ENCODE measurements around the gene GDF7. TPM values are rescaled to one million over a fixed set of nuclear protein-coding genes. Genes with fewer than 3 reads are reported as not detected.

Gene GDF7
- total RNA-seq, 1 experiment from 2014 or later, result 0.04 TPM

GRCh38 chr2:20621366-20622295 lies 45.3 kb upstream of the GDF7 start:
- H3K79me1 ChIP-seq (ENCODE audit: insufficient read depth, low read depth, low read length, poor library complexity, severe bottlenecking), result no peaks in the 10 kb centered on the region
- H2BK20ac ChIP-seq (ENCODE audit: low read depth, low read length, poor library complexity, severe bottlenecking), result no peak overlapping the region
- WGBS (ENCODE audit: extremely low coverage, insufficient read length, low lambda C conversion rate), result no CpG with 5 or more reads among the region's 12 CpGs
- H3K27ac ChIP-seq (ENCODE audit: insufficient read length, low read depth, low read length), result no peak overlapping the region
- H2AFZ ChIP-seq (ENCODE audit: low read length), result no peak overlapping the region
- no peak overlapping the region for H3K4me2 ChIP-seq (ENCODE audit: insufficient read depth, insufficient read length, low read length)
- no peaks in the 10 kb centered on the region for H3K27me3 ChIP-seq (ENCODE audit: insufficient read depth, low read length)
- H2BK15ac ChIP-seq (ENCODE audit: low read depth, low read length), result no peak overlapping the region
- Mint-ChIP-seq H3K4me1 (peaks cover 11 to 17% of the 10 kb centered on the region in 2 experiments), H3K27ac (no peak overlapping the region), H3K27me3 (ENCODE audit: low read depth) (no peaks in the 10 kb centered on the region), H3K4me3 (no peak overlapping the region), H3K36me3 (ENCODE audit: insufficient read depth in 1 of 3, low read depth in 3 of 3) (peaks cover 0 to 8% (median 6%) of the 10 kb centered on the region in 3 experiments; a peak in 3 of 7 replicates), H3K9me3 (no peaks in the 10 kb centered on the region)
- H3K9me3 ChIP-seq (ENCODE audit: control insufficient read depth, low read depth, low read length), result no peaks in the 10 kb centered on the region
- no peak overlapping the region for H3T11ph ChIP-seq (ENCODE audit: low read length)
- no peak overlapping the region for H2BK120ac ChIP-seq (ENCODE audit: low read depth, low read length, poor library complexity, severe bottlenecking)
- no peak overlapping the region for H2AK5ac ChIP-seq (ENCODE audit: insufficient read length, low read length)
- H3K14ac ChIP-seq (ENCODE audit: insufficient read depth, low read length), result no peak overlapping the region
- DNase-seq, result no peak
- H4K91ac ChIP-seq (ENCODE audit: insufficient read length, low read depth, low read length), result no peak overlapping the region
- no peak overlapping the region for H3K18ac ChIP-seq (ENCODE audit: insufficient read length, low read depth, low read length)
- H4K5ac ChIP-seq (ENCODE audit: insufficient read length, low read depth, low read length), result no peak overlapping the region
- H3K79me2 ChIP-seq (ENCODE audit: insufficient read depth, low read length), result no peaks in the 10 kb centered on the region
- no peak for TF ChIP-seq CTCF (conservative IDR thresholded peaks at IDR 0.05)
- H4K8ac ChIP-seq (replicated peaks; ENCODE audit: insufficient read length, low read depth, low read length), result no peak overlapping the region
- no peak overlapping the region for H3K56ac ChIP-seq (ENCODE audit: insufficient read length, low read depth, low read length)
- H3K4me1 ChIP-seq (ENCODE audit: insufficient read depth, low read length), result no peaks in the 10 kb centered on the region
- H3K23me2 ChIP-seq (ENCODE audit: insufficient read length, low read depth, low read length, poor library complexity, severe bottlenecking), result no peaks in the 10 kb centered on the region
- no peak overlapping the region for H3K4ac ChIP-seq (ENCODE audit: low read depth, low read length)
- H2BK5ac ChIP-seq (ENCODE audit: insufficient read length, low read length), result no peak overlapping the region
- H4K20me1 ChIP-seq (ENCODE audit: control insufficient read depth, insufficient read depth, insufficient read length), result no peaks in the 10 kb centered on the region
- H3K23ac ChIP-seq (ENCODE audit: insufficient read length, low read depth, low read length), result no peak overlapping the region
- no peak overlapping the region for H3K9ac ChIP-seq (ENCODE audit: extremely low read depth, insufficient read length, low read length)
- H2BK12ac ChIP-seq (ENCODE audit: insufficient read length, low read depth, low read length), result no peak overlapping the region

Measured in H9 (cell line).